DMS53 (cell line): Measurements from ENCODE around the gene ANKRD1.
"Not testable (repeated sequence)": the region's sequence is repeated elsewhere in the genome, so short reads cannot be mapped to it uniquely, and the experiment has no call there.

Source experiments
- DNase-seq: peaks from one replicate; lab custom pipeline; 2025; lab: John Stamatoyannopoulos, UW

ANKRD1 gene

DNA sequence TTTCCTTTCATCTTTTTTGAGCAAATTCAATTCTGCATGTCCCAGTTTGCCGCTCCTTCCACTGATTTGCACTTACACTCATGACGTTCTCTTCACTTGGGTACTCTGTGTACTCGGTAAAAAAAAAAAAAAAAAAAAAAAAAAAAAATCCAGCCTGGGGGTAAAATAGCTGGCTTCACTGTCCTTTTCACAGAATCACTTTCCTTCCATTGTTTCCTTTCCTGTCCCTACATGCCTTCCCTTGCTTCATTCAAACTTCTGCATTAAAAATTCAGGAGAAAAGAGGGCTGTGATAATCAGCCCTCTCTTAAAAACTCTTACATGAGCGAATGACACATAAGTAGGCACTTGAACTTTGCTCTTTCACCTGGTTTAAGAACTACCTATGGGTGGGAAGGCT, 8.7 kb downstream of the ANKRD1 start:
- peak; percentile 72 for DNase-seq

- DNase-seq, result peak; percentile 88
These were observed 9.5 kb downstream of the ANKRD1 start for GRCh38 chr10:90911133-90912051.

GRCh38 chr10:90906596-90906995, 14.3 kb downstream of the ANKRD1 start:
- DNase-seq, result no peak

- no peak for DNase-seq
These were observed 15.0 kb downstream of the ANKRD1 start for GRCh38 chr10:90905925-90906324.

GRCh38 chr10:90896916-90897315, 24.0 kb downstream of the ANKRD1 start:
- not testable (repeated sequence) for DNase-seq

DNA sequence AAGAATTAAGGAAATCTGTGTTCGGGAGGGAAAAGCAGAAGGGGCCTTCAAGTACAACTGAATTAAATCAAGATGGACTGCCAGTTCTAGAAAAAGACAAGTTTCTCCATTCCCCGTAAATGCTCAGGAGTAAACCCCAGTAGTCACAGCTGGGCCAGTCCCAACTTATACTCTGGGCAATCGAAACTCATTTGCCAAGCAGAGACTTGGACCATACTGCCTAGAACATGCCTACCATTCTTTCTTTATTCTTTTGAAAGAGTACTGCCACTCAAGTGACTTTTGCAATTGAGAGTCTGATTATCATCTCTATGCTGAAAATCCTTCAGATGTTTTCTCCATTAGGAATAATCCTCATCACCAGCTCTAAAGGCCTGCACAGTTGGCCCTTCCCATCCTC, 27.7 kb downstream of the ANKRD1 start:
- no peak for DNase-seq

DNA sequence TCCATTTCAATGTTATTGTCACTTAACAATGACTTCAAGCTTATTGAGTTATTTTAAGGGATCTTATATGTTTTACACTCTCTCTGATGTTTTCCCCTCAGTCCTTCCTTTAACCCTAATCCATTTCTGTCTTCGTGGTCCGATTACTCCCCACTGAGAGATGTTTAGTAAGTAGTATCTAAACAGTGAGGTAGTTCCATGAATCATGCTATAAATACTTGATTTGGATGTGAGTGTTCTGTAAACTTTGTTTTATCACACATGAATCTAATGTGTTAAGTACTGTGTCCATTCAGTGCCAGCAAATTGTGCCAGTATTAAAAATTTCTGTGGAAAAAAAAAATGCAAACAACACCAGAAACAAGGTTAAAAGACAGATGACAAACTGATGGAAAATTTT, 30.5 kb downstream of the ANKRD1 start:
- DNase-seq, result no peak

GRCh38 chr10:90889636-90890035, 31.3 kb downstream of the ANKRD1 start:
- no peak for DNase-seq

DNA sequence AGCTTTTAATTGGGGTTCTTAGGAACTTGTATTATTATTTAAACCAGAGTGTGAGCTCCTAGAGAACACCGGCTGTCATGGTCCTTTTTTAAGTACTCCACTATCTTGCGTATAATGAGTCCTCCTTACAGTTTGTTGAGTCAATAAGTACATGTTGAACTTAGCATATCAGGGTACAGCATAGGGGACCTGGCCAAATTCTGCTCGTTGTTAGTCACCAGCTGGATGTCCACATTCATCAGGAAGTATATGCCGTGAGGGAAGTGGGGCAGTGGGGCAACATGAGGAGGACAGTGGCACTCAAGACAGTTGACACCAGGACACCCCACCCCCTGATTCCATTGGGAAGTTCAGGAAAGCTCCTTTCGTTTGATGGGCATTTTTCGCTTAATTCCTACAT, 32.5 kb downstream of the ANKRD1 start:
- DNase-seq, result no peak

DNA sequence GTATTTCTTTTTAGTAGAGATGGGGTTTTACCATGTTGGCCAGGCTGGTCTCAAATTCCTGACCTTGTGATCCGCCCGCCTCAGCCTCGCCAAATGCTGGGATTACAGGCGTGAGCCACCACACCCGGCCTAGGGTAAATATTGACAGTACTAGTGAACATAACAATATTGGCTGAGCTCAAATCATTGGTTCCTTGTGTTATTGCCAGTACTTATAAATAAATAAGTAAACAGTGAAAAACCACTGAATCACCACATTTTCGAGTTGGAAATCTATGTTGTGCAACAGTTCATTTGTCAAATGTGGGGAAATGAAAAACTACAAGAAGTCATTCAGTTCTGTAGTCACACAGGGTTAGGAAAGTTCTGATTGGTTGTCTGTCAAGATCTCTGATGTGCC, 33.3 kb downstream of the ANKRD1 start:
- DNase-seq, result peak; percentile 28

DNA sequence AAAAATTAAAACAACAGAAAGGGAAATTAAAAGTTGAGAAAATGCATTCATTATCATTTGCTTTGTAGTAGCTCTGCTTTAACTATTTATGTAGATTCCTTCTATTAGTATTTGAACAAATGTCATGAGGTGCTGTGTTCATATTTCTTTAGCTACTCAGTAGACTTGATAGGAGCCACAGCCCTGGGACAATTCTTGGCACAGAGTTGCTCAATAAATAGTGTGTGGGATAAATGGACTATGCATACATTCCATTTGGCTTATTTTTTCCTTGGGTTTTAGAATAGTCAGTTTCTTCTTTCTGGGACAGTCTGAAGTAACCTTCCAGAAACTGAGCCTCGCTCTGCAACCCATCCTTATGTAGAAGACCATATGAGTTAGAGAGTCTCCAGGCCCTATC, 35.7 kb downstream of the ANKRD1 start:
- no peak for DNase-seq

DNA sequence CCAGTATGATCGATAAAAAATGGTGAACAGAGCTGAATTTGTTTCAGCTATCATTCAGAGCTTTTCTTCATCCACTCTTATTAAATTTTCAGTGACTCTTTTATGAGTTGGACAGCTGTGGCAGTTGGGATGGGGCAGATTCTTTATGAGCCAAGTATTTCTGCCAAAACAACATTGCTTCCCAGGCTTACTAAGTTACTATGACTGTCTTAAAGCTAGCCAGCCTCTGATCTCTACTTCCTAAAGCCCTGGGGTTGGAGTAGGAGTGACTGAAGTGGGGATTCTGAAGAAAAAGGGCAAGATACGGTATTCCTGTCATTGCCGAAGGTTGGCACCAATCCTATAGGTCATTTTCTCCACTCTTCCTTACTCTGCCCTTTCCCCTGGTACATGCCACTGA, 36.5 kb downstream of the ANKRD1 start:
- DNase-seq, result no peak

DNA sequence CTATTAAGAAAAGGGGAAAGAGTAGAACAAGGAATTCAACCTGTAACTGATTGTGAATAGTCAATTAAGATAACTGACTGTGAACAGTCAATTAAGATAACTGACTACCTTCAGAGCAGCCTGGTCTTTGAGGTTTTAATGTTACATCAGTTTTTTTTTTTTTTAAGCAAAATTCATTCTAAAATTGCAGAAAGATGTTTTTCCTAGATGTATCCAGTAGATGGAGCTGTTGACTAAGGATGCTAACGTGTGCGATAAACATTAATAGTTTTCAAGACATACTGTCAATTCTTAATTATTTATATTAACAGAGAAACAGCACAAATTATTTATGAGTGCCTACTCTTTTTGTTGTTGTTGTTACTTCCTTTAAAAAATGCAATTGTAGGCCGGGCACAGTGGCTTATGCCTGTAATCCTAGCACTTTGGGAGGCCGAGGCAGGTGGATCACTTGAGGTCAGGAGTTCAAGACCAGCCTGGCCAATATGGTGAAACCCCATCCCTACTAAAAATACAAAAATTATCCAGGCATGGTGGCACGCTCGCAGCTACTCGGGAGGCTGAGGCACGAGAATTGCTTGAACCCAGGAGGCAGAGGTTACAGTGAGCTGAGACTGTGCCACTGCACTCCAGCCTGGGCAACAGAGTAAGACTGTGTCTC, 40.7 kb downstream of the ANKRD1 start:
- peak; percentile 61 for DNase-seq

DNA sequence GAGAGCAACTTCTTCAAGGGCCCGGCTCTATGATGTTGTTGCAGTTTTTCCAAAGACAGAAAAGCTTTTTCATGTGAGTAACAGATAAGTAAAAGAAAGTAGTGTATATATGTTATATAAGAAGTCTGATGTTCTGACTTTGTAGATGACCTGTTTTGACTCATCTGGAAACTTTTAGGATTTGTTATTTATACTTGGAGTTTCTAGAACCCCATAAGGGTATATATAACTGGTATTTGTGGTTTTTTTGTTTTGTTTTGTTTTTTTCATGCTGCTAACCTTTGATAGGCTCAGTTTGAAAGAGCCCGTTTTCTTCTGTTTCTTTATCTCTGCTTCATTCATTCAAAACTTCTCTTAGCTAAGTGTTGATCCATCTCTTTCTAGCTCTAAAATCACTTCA, 41.8 kb downstream of the ANKRD1 start:
- no peak for DNase-seq

DNA sequence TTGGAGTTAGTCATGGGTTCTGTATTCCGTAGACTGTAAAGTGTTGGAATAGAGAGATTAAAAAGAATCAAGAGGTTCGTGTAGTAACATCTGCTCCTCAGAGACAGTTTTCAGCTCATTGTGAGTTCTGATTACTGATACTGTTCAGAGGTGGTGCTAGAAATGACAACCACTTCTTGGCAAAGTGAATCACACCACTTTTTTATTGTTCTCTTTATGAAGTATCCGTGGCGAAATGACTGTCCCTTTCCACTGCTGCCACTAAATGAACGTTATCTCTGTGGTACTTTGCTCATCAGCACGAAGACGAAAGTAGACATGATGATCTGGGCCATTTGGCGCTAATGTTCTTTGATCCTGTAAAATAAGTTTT, 48.3 kb downstream of the ANKRD1 start:
- DNase-seq, result no peak

DNA sequence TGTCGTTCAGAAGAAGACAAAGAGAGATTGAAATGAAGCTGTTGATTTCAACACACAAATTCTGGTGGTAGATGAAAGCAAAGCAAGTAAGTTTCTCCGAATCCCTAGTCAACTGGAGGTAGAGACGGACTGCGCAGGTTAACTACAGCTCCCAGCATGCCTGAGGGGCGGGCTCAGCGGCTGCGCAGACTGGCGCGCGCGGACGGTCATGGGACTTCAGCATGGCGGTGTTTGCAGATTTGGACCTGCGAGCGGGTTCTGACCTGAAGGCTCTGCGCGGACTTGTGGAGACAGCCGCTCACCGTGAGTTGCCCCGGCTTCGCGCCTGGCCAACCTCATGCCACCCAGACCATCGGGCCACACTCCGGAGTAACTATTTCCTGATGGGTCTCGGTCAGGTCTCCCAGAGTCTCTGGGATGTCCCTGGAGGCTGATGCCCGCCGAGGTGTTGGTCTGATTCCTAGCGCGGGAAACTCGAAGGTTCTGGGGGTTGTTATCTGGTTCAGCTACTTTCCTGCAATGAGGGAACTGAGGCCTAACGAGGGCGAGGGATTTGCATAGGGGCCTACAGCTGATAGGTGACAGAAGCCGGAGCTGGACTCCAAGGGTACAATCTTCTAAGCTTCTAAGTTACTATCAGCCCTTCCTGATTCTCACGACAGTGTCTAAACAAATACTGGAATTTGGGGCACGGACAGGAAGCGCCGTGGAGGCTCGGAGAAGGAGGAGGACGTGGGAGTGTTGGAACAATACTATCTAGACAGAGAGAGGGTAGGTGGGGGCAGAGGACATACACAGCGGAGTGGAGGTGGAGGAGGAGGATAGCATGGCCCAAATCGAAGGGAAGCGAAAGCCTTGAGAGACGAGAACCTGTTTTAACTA, 48.9 kb downstream of the ANKRD1 start, which contains the start of gene RPP30:
Gene RPP30, plus strand, starts transcription at position 209 of the 882 bp plus-strand sequence. Its CDS starts 13 bp downstream, at position 222.
- peak; percentile 89 for DNase-seq

DNA sequence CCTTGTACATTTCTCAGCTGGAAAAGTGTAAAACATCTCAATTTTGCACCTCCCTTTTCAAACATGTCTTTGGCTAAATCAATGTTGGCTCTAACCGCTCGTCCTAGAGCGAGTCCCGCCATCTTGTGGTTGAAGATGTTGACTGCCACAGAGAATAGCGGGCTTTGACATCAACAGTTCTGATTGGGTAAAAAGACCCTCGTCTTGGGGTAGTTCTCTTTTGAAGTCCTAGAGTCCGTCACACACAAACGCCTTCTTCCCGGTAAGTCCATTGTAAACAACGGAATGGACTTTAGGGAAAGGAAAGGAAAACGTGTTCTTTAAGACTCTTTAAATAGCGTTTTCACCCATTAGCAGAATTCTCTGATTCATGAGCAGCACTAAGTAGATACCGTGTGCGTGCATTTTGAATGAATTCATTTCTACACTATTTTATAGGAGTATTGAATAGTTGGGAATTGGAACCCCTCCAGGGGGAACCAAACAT, 49.6 kb downstream of the ANKRD1 start:
- peak; percentile 83 for DNase-seq

DNA sequence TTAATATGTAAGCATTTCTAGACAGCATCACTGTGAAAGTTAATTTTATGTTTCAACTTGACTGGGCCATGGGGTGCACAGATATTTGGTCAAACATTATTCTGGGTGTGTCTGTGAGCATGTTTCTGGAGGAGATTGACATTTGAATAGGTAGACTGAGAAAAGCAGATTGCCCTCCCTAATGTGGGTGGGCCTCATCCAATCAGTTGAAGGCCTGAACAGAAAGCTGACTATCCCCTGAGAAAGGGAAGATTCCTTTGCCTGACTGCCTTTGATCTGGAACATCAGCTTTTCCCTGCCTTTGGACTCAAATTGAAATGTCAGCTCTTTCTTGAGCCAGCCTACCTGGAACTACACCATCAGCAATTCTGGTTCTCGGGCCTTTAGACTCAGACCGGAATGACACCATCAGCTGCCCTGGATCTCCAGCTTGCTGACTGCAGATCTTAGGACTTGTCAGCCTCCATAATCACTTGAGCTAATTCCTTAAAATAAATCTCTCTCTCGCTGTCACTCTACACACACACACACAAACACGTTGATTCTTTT, 54.8 kb downstream of the ANKRD1 start:
- no peak for DNase-seq

DNA sequence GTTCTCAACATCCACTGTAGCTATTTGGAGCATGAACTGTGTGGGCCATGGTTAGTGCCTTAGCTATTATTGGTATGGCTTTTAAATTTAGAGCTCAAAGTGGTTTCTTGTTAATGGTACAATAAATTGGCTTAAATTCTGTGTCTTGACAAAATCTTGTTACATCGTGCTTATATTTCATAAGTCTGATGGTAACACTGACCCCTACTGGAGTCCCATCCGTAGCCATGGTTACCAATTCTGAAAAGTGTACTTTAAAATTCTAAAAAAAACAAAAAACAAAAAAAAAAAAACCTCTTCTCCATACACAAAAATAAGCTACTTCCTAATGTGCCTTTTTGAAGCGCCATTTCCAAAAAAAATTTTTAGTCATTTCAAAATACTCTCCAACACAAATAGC, 55.5 kb downstream of the ANKRD1 start:
- peak; percentile 15 for DNase-seq

DNA sequence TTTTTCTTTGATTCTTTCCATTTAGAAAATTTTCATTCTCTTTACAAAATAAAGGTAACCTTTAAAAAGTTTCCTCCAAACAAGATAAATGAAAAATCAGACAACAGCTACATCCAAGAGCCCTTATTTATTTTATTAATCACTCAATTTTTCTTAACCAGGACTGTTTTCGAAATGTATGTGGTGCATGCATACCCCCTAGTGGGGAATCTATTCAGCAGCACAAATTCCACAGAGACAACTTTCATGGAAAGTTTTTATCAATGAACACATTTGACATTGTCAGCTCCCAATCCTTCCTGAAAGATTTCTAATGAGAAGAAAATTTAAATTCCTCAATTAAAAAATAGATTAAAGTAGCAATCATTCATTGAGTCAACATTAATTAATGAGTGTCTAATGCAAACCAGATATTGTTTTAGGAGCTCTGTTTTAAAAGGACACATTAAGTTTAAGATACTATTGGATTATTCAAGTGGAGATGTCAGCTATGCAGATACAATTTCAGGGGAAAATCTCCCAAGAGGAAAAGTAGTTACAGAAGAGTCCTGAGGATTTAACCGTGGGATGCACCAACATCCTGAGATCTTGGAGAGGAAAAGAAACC, 57.9 kb downstream of the ANKRD1 start:
- DNase-seq, result peak; percentile 54
